Endometrial microvascular endothelial cells (primary cell): ENCODE data around the gene SPR. TPM values are rescaled to one million over a fixed set of nuclear protein-coding genes. Genes with fewer than 3 reads are reported as not detected.

Experiments used
- total RNA-seq: library from RNA; depleted of rRNA; stranded (reverse); fragments of >200 nt; gene quantifications from one replicate; pipeline ENCODE4 v1.2.3, GENCODE V29; 2015; ENCODE audit errors: inconsistent ontology term

Gene SPR
- total RNA-seq, 1 donor from 2014 or later = 55.0 TPM

Other genes starting within 250 kb of the SPR start
- gene EXOC6B, start 61.4 kb upstream of the SPR start, total RNA-seq = 32.3 TPM
- not detected for gene EMX1, start 30.1 kb downstream of the SPR start, total RNA-seq
- gene SFXN5, start 184.3 kb downstream of the SPR start, total RNA-seq = 11.9 TPM
- 77.5 TPM for gene RAB11FIP5, start 225.5 kb downstream of the SPR start, total RNA-seq